Neuronal stem cell (in vitro differentiated cells): ENCODE results near the gene SDF2L1.
"Not testable (repeated sequence)": the region's sequence is repeated elsewhere in the genome, so short reads cannot be mapped to it uniquely, and the experiment has no call there.

Experiments used
- DNase-seq: peaks from one replicate; pipeline ENCODE4 v3.0.0-alpha.2; 2013; ENCODE audit warnings: low spot score
- H2AFZ ChIP-seq: one replicate; pipeline ENCODE4 v1.6.1; 2013; ENCODE audit warnings: mild to moderate bottlenecking, low read length, inconsistent platforms
- H2AK5ac ChIP-seq: 2 replicates; pipeline ENCODE4 v1.6.1; 2013; ENCODE audit warnings: low read depth, mild to moderate bottlenecking, inconsistent platforms, low read length, moderate library complexity, mixed read lengths
- H2BK120ac ChIP-seq: 2 replicates; pipeline ENCODE4 v1.6.1; 2013; ENCODE audit warnings: low read depth, mild to moderate bottlenecking, inconsistent platforms, low read length, moderate library complexity, mixed read lengths
- H2BK12ac ChIP-seq: one replicate; pipeline ENCODE4 v1.6.1; 2013; ENCODE audit warnings: low read length, inconsistent platforms
- H2BK15ac ChIP-seq: 2 replicates; pipeline ENCODE4 v1.6.1; 2013; ENCODE audit warnings: mild to moderate bottlenecking, low read length, inconsistent platforms, mixed read lengths
- H2BK5ac ChIP-seq: one replicate; pipeline ENCODE4 v1.6.1; 2013; ENCODE audit warnings: inconsistent platforms, mild to moderate bottlenecking, low read length, moderate library complexity
- H3K14ac ChIP-seq: one replicate; pipeline ENCODE4 v1.6.1; 2013; ENCODE audit warnings: low read length, inconsistent platforms
- H3K18ac ChIP-seq: 2 replicates; pipeline ENCODE4 v1.6.1; 2013; ENCODE audit warnings: low read length, inconsistent platforms
- H3K23ac ChIP-seq: 2 replicates; pipeline ENCODE4 v1.6.1; 2013; ENCODE audit warnings: low read depth, mild to moderate bottlenecking, mixed read lengths, low read length, inconsistent platforms; ENCODE audit not compliant: poor library complexity
- H3K27ac ChIP-seq: replicated peaks from 3 replicates; pipeline ENCODE4 v1.5.1; 2013; ENCODE audit warnings: low read length, inconsistent platforms
- H3K27me3 ChIP-seq, 3 experiments: 2 replicates each; pipeline ENCODE4 v1.6.1; 2013; ENCODE audit warnings: low read length in 3 of 3, mild to moderate bottlenecking in 2 of 3, inconsistent platforms in 1 of 3, low read depth in 1 of 3, mixed read lengths in 1 of 3, moderate library complexity in 1 of 3; ENCODE audit not compliant: control insufficient read depth in 3 of 3, insufficient read depth in 3 of 3
- H3K36me3 ChIP-seq, 2 donors: replicated peaks in 1 of 2; 2 replicates each; pipeline ENCODE4 v1.6.1; 2013; ENCODE audit warnings: low read length in 2 of 2; ENCODE audit not compliant: control insufficient read depth in 2 of 2, insufficient read depth in 2 of 2
- H3K4ac ChIP-seq: 2 replicates; pipeline ENCODE4 v1.6.1; 2013; ENCODE audit warnings: inconsistent platforms, mild to moderate bottlenecking, low read length, moderate library complexity
- H3K4me1 ChIP-seq, 2 donors: 1 replicate in 1 of 2; 2 replicates in 1 of 2; pipeline ENCODE4 v1.6.1; 2013; ENCODE audit warnings: low read length in 2 of 2, low read depth in 1 of 2; ENCODE audit not compliant: control insufficient read depth in 2 of 2, insufficient read depth in 1 of 2
- H3K4me2 ChIP-seq: one replicate; pipeline ENCODE4 v1.6.1; 2013; ENCODE audit warnings: mild to moderate bottlenecking, low read length, inconsistent platforms; ENCODE audit not compliant: insufficient read depth, poor library complexity, severe bottlenecking
- H3K4me3 ChIP-seq, 2 donors: 2 replicates each; pipeline ENCODE4 v1.5.1; 2013; ENCODE audit warnings: low read length in 2 of 2, mild to moderate bottlenecking in 2 of 2, inconsistent platforms in 1 of 2, moderate library complexity in 1 of 2
- H3K79me1 ChIP-seq: one replicate; pipeline ENCODE4 v1.6.1; 2013; ENCODE audit warnings: low read depth, mild to moderate bottlenecking, inconsistent platforms, low read length, moderate library complexity
- H3K9ac ChIP-seq: one replicate; pipeline ENCODE4 v1.6.1; 2013; ENCODE audit warnings: mild to moderate bottlenecking, low read depth, low read length, inconsistent platforms; ENCODE audit not compliant: poor library complexity
- H3K9me3 ChIP-seq, 2 donors: replicated peaks in 1 of 2; 2 replicates each; pipeline versions ENCODE3 to v1.6.1; 2013; ENCODE audit warnings: low read length in 2 of 2, mild to moderate bottlenecking in 2 of 2, inconsistent platforms in 1 of 2, low read depth in 1 of 2, mixed read lengths in 1 of 2, moderate library complexity in 1 of 2; ENCODE audit not compliant: control insufficient read depth in 2 of 2, insufficient read depth in 1 of 2
- H4K8ac ChIP-seq: one replicate; pipeline ENCODE4 v1.6.1; 2013; ENCODE audit warnings: low read depth, mild to moderate bottlenecking, inconsistent platforms, low read length, moderate library complexity
- H4K91ac ChIP-seq: one replicate; pipeline ENCODE4 v1.6.1; 2013; ENCODE audit warnings: low read length, low read depth, mild to moderate bottlenecking, inconsistent platforms; ENCODE audit not compliant: poor library complexity
- WGBS, 2 donors: extraction: QIAGEN DNeasy Blood & Tissue Kit; methylation state at CpG; one replicate each; pipeline ENCODE4 v1.1.7; 2013; ENCODE audit warnings: missing lambda C conversion rate in 2 of 2, mixed read lengths in 1 of 2; ENCODE audit not compliant: insufficient read length in 2 of 2, insufficient replicate concordance in 1 of 2; ENCODE audit errors: extremely low coverage in 2 of 2; 5-methylcytosine and 5-hydroxymethylcytosine counted together

SDF2L1 gene

GRCh38 chr22:21634844-21635243 is 7.3 kb upstream of the SDF2L1 start:
- Histone ChIP-seq H3K36me3 (no peaks in the 10 kb centered on the region), H2BK15ac (no peak overlapping the region), H3K27ac (no peak overlapping the region), H4K8ac (no peak overlapping the region), H3K18ac (no peak overlapping the region), H3K23ac (peak overlapping the region; percentile 80), H3K4me2 (no peak overlapping the region), H2BK5ac (no peak overlapping the region), H4K91ac (no peak overlapping the region), H3K9ac (no peak overlapping the region), H3K4me1 (no peaks in the 10 kb centered on the region), H2BK12ac (no peak overlapping the region), H3K4ac (no peak overlapping the region), H2AK5ac (peak overlapping the region; percentile 75), H2BK120ac (no peak overlapping the region), H3K14ac (no peak overlapping the region), H2AFZ (no peak overlapping the region), H3K9me3 (peaks cover 0 to 2% of the 10 kb centered on the region in 2 donors), H3K79me1 (no peaks in the 10 kb centered on the region), H3K4me3 (no peak overlapping the region), H3K27me3 (peaks cover 0 to 2% (median 0%) of the 10 kb centered on the region in 3 experiments)
- no CpG with 5 or more reads among the region's 19 CpGs for WGBS, 2 donors
- DNase-seq: no peak

- WGBS, 2 donors: no CpG with 5 or more reads among the region's 15 CpGs
- Histone ChIP-seq H3K36me3 (no peaks in the 10 kb centered on the region), H2AK5ac (peak overlapping the region; percentile 1), H3K4me2 (no peak overlapping the region), H3K18ac (no peak overlapping the region), H3K4me1 (peaks cover 0 to 3% of the 10 kb centered on the region in 2 donors), H3K9me3 (peaks cover 0 to 2% of the 10 kb centered on the region in 2 donors), H3K79me1 (no peaks in the 10 kb centered on the region), H3K27me3 (peaks cover 0 to 2% (median 0%) of the 10 kb centered on the region in 3 experiments), H3K4me3 (no peak overlapping the region), H3K27ac (no peak overlapping the region), H2BK15ac (no peak overlapping the region), H2BK5ac (no peak overlapping the region), H4K8ac (no peak overlapping the region), H3K9ac (no peak overlapping the region), H3K4ac (no peak overlapping the region), H2BK12ac (no peak overlapping the region), H2AFZ (no peak overlapping the region), H4K91ac (no peak overlapping the region), H3K14ac (no peak overlapping the region), H2BK120ac (no peak overlapping the region), H3K23ac (peak overlapping the region; percentile 87)
- DNase-seq: no peak
These were observed 6.2 kb upstream of the SDF2L1 start for GRCh38 chr22:21635771-21636510.

- H2BK120ac ChIP-seq: no peak overlapping the region
These were observed 5.4 kb upstream of the SDF2L1 start for GRCh38 chr22:21636629-21637218.

GRCh38 chr22:21637450-21637849 is 4.7 kb upstream of the SDF2L1 start:
- WGBS, 2 donors: no CpG with 5 or more reads among the region's 2 CpGs
- H3K79me1 ChIP-seq: not testable (repeated sequence)

More at GRCh38 chr22:21636629-21637218, 5.4 kb upstream of the SDF2L1 start:
- Histone ChIP-seq H3K9ac (peak overlapping the region; percentile 9), H3K27ac (no peak overlapping the region), H2BK15ac (no peak overlapping the region), H3K4ac (no peak overlapping the region), H3K18ac (no peak overlapping the region), H3K4me1 (peaks cover 2 to 7% of the 10 kb centered on the region in 2 donors), H3K23ac (peak overlapping the region; percentile 87), H2BK12ac (no peak overlapping the region), H3K4me2 (no peak overlapping the region), H3K9me3 (peaks cover 0 to 2% of the 10 kb centered on the region in 2 donors), H4K8ac (no peak overlapping the region), H3K4me3 (no peak overlapping the region), H3K79me1 (no peaks in the 10 kb centered on the region), H3K27me3 (peaks cover 0 to 2% (median 0%) of the 10 kb centered on the region in 3 experiments), H3K14ac (no peak overlapping the region), H3K36me3 (no peaks in the 10 kb centered on the region), H2BK5ac (no peak overlapping the region), H2AK5ac (no peak overlapping the region), H2AFZ (no peak overlapping the region), H4K91ac (no peak overlapping the region)
- WGBS, 2 donors: no CpG with 5 or more reads among the region's 17 CpGs
- DNase-seq: no peak

More at GRCh38 chr22:21637450-21637849, 4.7 kb upstream of the SDF2L1 start:
- not testable (repeated sequence) for H3K4me1 ChIP-seq, H2AFZ ChIP-seq, H2BK12ac ChIP-seq, H3K27ac ChIP-seq, H3K4me2 ChIP-seq, H3K36me3 ChIP-seq, H3K9me3 ChIP-seq, H3K4ac ChIP-seq, H3K4me3 ChIP-seq, H3K9ac ChIP-seq, H3K27me3 ChIP-seq, H4K8ac ChIP-seq, H3K14ac ChIP-seq, H4K91ac ChIP-seq, DNase-seq, H2AK5ac ChIP-seq, H2BK5ac ChIP-seq, H2BK15ac ChIP-seq, H3K18ac ChIP-seq, H3K23ac ChIP-seq, H2BK120ac ChIP-seq
